GM12801 (cell line): ENCODE data around the gene PEX7.

Source experiments
- CTCF ChIP-seq: IDR thresholded peaks from one replicate; pipeline ENCODE4 v1.5.1; 2011; ENCODE audit warnings: control low read depth; ENCODE audit not compliant: insufficient read length; ENCODE audit errors: extremely low read depth

Gene PEX7

GRCh38 chr6:136887953-136888352, 65.6 kb downstream of the PEX7 start:
- TF ChIP-seq CTCF, result no peak

DNA sequence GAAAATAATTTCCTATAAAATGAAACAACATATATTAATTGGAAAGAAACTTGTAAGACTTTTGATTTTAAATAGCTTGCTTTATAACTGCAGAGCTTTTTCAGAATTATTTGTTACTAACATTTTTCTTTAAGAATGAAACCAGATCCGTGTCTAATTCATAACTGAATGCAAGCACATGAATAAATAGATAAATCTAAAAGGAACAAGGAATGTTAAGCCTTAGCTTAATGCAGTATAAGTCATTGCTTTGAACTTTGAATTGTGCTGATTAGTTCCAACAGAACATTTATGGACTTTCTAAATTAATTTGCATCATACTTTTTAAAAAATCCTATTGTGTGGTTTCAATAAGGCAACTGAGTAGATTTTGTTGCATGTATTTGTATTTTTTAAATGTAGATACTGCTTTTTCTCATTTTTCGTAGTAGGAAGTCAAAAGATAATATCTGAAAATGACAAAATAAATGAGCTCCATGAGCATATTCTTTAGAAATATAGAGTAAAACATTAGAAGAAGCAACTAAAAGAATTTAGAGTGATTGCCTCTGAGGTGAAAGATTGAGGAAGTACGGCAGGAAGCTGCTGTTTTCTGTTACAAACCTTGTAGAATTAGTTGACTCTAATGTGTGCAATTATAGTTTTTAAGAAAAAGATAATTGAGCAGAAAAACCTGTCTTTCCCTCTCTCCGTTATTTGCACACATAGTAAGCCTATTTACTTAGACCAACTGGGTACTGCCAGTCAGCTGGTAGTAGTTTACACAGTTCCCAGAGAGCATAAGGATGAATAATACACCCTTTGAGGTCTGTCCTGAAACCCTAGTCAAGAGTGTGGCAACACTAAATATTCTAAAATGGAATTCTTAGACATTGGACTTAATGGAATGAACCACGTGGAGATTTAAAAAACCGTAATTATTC, 67.1 kb downstream of the PEX7 start:
- TF ChIP-seq CTCF, result no peak

DNA sequence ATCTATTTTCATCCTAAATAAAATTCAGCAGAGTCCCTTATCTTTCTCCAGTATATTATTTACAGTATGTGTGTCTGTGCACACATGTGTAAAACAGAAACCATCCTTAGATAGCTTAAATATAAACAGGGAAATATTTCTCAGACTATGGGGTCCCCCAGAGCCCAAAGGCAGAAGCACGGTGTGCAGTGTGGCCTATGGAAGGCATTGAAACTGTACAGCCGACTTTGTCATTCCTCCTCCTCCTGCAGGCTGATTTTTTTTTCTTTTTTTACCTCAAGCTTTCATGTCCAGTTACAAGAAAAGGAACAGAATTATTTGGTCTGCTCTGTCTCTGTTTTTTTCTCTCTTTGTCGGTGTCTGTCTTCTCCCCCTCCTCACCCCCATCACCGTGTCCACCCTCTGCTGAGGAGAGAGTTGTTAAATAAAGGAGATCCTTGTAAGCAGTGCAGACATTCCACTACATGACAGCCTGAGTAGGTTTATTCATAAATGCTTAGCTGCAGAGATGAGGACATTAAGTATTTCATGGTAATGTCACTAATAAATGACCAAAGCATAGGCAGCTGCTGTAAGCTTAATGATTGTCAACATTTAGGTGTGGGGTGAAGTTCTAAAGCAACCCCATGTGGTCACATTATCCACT, 67.9 kb downstream of the PEX7 start:
- TF ChIP-seq CTCF, result no peak

DNA sequence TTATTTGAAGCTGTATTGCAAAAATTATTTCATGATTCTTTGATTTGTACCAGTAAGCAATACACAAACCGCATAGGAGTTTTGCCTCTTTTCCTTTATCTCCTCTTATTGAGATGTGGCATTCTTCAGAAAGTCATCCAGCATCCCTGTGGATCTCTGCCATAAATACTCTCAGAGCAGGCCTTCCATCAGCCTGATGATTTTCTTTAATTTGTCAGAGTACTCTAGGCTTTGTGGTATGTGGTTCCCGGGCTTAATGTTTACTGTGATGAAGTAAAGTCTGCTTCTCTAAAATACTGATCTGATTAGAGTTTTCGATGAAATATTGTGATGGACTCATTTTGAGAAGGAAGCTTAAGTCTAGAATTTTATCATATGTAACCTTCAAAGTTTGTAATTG, 68.6 kb downstream of the PEX7 start:
- TF ChIP-seq CTCF, result no peak

DNA sequence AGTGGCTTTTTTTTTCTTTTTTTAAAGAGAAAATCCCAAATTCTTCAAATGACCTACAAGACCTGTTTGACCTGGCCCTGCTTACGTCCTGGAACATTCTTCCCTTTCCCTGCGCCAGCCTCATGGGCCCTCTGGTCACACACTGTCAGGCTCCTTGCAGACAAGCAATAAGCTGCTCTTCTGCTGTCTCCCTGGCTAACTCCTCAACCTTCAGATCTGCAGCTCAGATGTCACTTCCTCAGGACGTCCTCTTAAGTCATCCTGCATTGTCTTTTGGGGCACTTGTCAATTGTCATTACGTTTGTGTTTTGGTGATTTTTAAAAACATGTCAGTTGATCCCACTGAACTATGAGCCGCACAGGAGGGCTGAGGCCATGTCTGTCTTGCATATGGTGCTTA, 70.8 kb downstream of the PEX7 start:
- no peak for TF ChIP-seq CTCF

DNA sequence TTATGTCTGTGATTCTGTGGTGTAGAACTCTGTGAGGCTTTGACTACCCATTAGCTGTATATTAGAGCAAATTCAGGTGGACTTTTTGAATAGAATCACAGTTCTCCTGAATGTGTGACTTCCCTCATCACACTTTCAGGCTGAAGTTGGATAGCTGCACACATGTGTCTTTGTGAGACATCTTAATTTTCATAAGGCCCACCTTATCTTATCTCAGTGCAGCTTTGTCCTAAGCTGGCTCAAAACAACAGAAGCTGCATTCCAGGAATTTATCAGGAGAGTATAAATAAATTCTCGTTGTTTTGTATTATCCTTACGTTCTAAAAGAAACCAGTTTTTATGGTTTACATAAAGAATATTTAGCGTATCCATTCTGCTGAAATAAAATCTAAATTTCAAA, 73.5 kb downstream of the PEX7 start:
- TF ChIP-seq CTCF, result no peak

GRCh38 chr6:136897071-136897470, 74.7 kb downstream of the PEX7 start:
- no peak for TF ChIP-seq CTCF
